ENCODE measurements around the gene MED15.

The MED15 gene

DNA sequence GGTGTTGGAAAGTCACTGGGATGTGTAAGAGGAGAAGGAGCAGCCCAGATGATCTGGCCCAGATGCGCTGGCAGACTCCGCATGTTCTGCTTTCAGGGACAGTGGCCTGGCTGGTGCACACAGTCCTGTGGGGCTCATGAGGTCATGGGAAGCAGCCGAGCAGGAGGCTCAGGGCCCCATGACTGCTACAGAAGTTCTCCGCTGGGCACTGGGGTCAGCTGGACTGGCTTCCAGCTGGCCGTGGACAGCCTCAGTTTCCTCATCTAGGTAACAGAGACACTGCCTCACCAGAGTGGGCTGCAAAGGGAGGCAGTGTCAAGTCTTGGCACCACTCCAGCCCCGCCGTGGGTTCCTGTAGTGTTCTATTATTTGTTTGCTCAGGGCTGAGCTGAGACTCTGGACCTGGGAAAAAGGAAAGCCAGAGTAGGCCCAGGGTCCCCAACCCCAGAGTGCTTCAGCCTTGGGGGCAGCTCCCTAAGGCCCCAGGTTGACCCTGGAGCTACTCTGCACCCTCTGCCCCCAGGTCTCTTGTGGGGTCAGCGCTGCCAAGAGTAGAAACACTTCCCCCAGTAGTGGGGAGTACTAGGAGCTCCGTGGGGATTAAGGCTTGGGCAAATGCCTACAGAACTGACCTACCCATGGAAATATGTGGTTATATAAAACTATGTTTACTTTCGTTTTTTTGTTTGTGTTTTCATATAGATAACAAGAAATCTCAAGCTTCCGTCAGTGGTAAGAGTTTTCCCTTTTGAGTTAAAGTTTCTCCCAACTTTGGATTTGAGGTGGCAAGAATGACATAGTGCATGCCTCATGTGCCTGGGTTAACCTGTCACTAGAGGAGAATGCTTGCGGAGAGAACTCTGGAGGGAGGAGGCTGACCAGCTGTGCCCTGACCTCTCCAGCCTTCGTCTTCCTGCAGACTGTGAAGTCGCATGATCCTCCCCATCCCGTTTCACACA, 45.3 kb downstream of the MED15 start:
- DNase-seq (ENCODE audit: low spot score): no peak

DNA sequence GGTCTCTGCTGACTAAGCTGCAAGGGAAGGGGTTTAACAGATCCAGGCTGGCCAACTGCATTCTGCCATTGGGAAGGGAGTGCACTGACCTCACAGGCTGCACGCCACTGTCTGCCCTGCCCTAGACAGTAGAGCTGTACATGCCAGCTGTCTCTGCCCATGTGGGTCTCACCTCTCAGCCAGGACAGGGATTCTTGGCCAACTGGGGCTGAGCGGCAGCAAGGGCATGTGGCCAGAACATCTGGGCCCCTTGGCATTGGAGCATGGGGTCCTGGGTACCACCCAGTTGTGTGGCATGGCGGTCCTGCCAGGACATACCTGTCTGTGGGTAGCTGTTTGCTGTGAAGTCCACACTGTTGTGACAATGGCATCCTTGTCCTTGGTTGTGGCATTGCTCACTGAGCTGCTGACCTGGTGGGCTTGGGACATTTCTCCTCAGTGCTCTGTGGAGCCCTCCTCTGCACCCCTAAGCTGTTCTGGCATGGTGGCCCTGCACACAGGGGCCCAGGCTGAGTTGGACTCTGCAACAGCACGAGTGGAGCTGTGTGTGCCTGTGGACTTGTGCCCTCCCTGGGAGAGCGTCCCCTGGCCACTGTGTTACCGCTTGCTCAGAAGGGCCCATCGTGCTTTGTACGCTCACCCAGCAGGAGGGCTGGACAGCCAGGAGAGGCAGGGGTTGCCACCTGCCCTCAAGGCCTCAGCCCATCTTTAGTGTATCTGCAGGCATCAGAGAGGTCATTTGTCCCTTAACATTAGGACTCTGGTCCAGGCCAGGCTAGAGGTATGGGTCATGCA, 46.7 kb downstream of the MED15 start:
- no peak for DNase-seq (ENCODE audit: low spot score)

DNA sequence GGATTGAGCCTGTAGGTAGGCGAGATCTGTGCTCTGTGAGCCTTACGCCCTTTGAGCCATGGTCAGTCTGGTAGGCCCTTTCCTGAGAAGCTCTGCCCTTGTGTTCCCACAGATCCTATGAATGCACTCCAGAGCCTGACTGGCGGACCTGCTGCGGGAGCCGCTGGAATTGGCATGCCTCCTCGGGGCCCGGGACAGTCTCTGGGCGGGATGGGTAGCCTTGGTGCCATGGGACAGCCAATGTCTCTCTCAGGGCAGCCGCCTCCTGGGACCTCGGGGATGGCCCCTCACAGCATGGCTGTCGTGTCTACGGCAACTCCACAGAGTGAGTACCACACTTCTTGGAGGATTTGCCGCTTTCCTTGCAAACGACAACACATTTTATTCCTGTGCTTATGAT, 47.4 kb downstream of the MED15 start:
- no peak for DNase-seq (ENCODE audit: low spot score)

DNA sequence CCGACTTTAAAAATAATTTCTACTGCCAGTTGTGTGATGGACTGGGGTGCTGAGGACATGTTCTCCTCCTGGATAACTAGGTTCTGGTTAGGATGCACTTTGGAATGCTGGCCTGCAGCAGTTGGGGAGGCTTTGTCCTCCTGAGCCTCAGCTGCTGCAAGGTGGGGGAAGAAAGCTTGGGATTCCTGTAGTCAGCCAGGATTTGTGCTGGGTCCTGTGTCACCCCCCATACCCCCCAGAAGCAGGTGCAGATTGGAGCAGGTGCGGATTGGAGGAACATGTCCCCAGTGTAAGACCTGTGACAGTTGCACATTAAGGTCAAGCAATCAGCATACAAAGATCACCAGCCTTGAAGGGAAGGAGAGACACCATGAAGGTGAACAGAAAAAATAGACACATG, 51.1 kb downstream of the MED15 start:
- DNase-seq (ENCODE audit: low spot score): no peak

DNA sequence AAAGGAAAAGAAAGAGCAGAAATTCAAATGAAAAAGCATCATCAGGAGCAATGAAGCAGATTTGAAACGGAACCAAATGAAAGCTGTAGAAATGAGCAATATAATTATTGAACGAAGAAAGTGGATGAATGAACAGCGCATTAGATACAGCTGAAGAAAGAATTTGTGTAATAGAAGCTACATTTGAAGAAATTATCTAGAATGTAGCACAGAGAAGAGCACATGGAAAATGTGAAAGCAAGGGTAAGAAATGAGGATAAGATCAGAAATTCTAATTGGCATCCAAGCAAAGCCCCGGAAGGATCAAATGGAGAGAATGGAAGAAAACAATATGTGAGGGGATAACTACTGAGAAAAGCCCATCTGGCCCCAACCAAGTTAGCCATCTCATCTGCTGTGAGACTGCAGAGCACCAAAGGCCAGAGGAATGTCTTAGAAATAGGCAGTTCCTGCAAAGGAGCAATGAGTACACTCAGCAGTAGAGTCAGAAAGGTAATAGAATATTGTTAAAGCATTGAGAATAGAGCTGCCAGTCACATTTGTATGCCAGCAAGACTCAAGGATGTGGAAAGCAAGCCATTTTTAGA, 51.9 kb downstream of the MED15 start:
- no peak for DNase-seq (ENCODE audit: low spot score)

DNA sequence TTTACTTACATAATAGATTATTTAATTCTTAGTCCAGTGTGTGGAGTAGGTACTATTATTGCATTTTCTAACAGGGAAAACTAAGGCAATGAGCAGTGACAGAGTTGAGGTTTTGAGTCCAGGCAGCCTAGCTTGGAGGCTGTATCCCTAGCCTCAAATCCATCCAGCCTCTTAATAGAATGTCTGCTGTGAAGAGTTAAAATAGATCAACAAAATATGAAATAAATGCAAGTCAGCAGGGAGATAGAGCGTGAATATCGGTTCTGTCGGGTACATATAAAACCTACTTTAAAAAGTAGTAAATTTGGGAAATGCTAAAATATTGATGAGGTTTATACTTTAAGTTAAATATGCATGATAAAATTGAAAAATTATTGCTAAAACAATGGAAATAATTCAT, 53.3 kb downstream of the MED15 start:
- DNase-seq (ENCODE audit: low spot score): no peak

DNA sequence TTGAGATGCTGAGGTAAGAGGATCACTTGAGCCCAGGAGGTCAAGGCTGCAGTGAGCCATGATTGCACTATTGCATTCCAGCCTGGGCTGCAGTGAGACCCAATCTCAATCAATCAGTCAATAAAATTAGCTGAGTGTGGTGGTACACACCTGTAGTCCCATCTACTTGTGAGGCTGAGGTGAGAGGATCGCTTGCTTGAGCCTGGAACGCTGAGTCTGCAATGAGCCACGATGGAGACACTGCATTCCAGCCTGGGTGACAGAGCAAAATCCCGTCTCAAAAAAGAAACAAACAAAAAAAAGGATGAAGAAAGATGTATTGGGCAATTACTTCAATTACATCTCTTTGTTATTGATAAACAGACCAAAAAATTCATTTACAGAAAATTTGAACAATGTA, 54.5 kb downstream of the MED15 start:
- DNase-seq (ENCODE audit: low spot score): no peak

DNA sequence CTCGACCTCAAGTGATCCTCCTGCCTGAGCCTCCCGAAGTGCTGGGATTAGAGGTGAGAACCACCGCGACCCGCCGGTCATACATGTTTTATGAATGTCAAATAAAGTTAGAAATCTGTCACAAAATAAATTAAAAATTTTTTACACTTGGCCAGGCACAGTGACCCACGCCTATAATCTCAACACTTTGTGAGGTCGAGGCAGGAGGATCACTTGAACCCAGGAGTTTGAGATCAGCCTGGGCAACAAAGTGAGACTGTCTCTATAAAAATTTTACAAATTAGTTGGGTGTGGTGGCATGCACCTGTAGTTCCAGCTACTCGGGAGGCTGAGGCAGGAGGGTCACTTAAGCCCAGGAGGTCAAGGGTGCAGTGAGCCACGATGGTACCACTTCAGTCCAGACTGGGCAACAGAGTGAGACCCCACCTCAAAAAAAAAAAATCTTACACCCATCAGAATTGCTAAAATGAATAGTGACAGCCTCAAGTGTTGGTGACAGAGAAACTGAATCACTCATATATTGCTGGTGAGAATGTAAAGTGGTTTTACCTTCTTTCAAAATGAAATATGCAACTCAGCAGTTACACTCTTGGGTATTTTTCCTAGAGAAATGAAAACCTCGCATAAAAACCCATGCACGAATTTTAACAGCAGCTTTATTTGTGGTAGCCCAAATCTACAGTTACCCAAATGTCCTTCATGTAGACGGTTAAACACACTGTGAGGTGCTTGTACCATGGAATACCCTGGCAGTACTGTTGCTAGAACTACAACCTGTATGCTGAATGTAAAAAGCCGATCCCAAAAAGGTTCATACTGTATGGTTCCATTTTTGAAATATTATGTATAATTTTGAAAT, 55.4 kb downstream of the MED15 start:
- no peak for DNase-seq (ENCODE audit: low spot score)

DNA sequence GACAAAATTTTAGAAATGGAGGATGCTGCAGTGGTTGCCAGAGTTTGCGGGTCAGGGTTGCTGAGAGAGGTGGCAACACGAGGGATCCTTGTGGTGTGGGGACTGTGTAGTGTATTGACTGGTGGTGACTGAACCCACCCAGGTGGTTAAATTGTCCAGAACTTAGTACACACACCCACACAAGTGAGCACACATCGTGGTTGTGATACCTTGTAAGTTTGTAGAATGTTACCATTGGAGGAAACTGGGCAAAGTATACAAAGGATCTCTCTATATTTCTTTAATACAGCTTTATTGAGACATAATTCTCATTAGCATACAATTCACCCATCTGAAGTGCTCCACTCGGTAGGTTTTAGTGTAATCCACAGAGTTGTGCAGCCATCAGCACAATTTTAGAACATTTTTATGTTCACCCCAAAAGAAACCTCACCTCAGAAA, 56.1 kb downstream of the MED15 start:
- DNase-seq (ENCODE audit: low spot score): no peak

DNA sequence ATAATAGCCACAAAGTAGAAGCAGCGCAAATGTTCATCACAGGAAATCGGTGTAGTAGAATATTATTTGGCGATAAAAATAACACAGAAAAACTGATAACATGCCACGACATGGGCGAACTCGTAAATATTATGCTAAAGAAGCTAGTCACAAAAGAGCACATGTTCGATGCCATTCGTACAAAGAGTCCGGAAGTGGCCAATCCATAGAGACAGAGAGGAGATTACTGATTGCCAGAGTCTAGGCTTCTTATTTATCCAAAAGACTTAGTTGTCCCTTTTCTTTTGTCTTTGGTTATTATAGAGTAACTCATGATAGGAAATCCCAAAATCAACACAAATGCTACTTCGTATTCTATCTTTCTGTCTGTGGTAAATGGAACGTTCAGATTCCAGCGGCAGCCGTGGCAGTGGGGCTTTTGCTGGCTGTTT, 56.5 kb downstream of the MED15 start:
- DNase-seq (ENCODE audit: low spot score): no peak

DNA sequence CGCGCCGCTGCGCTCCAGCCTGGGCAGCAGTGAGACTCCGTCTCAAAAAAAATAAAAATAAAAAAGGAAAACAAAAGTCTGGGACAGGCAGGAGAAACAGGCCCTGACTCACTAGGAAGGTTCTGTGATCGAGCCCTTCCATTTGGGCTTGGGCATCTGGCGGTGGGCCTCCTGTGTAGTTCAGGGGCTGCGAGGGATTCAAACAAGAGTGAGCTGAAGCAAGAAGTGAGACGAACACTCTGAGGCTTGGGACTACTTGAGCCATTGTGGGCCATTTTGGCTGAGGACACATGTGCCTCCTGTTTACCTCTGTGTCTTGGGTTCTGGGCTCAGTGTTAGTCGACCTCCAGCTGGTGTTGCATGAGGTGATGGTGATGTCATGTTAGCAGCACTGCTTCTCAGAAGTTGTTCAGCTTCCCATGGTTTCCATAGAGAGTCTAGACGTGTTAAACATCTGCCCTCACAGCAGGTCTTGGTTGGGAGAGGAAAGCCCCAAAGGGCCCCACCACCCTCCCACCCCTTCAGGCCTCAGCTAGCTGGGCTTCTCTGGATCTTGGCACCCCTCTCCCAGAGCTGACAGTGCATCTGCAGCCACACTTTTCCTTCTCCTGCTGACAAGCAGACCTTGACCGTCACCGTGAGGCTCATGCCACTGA, 57.8 kb downstream of the MED15 start:
- DNase-seq (ENCODE audit: low spot score): no peak

DNA sequence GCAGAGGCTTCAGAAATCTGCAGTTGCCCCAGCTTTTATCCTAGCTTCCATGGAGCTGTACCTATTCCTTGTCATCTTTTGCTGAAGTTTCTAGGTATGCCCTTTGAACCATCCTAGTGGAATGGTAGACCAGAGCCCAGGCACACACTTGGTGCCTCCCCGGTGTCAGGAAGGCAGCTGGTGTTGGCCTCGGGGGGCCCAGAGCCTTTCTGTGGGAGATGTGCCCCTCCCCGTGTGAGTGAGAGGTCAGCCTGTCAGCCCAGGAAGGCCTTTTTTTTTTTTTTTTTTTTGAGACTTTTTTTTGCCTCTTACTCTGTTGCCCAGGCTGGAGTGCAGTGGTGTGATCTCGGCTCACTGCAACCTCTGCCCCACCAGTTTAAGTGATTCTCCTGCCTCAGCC, 58.4 kb downstream of the MED15 start:
- no peak for DNase-seq (ENCODE audit: low spot score)

DNA sequence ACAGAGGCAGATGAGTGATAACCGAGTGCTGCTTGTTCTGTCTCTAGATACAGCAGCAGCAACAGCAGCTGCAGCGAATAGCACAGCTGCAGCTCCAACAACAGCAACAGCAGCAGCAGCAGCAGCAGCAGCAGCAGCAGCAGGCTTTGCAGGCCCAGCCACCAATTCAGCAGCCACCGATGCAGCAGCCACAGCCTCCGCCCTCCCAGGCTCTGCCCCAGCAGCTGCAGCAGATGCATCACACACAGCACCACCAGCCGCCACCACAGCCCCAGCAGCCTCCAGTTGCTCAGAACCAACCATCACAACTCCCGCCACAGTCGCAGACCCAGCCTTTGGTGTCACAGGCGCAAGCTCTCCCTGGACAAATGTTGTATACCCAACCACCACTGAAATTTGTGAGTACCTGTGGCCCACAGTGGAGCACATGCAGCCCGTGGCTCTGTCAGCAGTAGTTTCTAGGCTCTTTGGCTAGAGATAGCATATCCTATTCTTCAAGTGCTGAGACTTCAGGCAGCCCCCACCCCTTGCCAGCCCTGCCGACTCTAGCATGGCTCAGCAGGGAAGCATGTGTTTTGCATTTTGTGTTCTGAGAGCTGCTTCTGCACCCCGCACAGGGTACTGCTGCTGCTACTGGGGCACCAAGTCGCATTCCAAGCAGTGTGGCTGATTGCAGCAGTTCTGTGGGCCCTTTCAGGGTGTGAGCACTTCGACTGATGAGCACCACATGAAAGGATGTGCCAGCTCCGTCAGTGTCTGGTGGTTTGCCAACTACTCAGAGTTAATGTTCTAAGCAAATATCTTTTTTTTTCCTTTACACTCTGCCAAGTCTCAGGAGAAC, 59.2 kb downstream of the MED15 start:
- no peak for DNase-seq (ENCODE audit: low spot score)

DNA sequence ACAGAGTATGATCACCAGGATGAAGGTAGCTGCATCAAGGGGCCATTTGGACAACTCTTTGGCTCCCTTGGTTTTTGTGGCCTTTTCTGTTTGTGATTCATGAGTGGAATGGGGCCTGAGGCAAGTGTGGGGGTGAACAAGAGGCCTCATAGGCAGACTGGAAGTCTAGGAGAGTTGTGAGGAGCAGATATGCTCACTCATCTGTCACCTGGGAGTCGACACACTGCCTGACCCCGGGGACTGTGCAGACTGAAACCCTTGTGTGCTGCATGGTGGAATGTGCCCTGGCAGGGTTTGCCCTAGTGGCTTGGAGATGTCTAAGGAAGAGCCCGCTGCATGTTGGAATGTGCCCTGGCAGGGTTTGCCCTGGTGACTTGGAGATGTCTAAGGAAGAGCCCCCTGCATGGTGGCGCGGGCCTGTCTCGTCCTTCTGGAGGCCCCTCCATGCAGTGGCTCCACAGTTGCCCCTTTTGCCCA, 60.0 kb downstream of the MED15 start:
- DNase-seq (ENCODE audit: low spot score): no peak

DNA sequence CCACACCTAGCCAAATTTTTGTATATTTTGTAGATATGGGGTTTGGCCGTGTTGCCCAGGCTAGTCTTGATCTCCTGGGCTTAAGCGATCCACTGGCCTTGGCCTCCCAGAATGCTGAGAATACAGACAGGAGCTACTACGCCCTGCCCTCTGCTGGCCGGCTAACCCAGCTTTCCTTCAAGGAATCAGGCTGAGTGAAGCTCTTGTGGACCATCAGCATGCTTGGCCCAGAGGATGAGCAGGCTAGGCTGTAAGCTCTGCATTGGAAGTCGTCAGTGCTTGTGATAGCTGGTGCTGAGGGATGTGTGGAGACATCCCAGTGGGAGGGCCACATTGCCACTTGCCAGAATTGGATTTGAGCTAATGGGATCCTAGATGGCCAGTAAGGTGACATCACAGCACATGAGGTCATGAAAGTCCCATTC, 60.6 kb downstream of the MED15 start:
- DNase-seq (ENCODE audit: low spot score): no peak

DNA sequence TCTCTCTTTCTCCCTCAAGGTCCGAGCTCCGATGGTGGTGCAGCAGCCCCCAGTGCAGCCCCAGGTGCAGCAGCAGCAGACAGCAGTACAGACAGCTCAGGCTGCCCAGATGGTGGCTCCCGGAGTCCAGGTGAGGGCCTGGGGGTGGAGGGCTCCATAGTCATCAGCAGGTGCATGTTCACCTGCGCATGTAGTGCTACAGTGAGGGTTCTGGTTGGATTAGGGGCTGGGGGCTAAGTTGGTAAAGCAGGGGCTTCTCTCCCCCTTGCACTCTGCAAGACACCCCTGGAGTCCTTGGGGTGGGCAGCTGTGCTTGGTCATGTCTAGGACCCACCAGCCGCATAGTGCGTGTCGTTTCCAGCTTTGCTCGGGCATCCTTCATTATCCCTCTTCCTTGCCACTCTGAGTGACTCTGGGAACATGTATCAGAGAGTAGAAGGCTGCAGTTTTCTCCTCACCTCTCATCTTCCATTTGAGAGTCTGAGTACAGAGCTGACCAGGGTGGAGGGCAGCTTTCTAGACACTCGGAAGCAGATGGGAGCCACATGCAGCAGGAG, 61.2 kb downstream of the MED15 start:
- no peak for DNase-seq (ENCODE audit: low spot score)

DNA sequence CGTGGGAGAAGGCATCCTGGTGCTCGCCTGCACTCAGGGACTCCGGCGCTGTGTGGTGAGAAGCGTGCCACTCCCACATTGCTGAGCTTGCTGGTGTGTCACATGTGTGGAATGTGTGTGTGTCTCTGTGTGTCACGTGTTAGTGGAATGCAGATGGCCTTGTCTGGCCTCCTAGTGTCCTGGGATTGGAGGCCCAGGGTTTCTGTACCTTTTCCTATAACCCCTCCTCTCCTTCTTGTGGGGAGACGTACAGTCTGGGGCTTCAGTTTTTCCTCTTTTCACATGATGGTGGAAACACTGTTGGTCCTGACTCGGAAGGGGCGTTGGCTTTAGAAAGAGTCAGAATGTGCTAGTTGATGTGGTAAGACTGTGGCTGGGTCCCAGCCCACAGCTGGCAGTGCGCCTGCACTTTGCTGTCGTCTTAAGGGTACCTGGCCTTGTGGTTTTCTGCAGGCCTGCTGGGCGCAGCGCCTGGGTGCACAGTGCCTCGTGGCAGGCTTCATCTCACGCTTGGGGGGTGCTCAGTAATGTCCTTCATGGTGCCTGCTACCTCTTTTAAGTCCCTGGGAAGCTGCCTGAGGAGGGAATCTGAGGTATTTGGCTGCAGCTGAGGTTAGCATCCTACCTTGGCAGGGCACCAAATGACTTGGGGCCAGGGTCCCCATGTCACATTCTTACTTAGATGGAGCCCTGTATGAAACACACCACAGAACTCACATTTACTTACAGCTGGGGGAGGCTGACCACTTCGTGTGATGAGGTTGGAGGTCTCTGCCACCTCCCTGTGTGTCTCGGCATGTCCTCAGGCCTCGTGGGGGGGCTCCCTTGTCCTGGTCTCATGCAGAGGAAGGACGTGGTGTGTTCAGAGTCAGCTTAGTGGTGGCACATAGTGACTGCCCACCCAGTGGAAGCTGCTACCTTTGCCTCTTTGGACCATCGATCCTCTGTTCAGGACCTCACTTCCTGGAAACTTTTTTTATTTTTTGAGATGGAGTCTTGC, 61.9 kb downstream of the MED15 start:
- DNase-seq (ENCODE audit: low spot score): no peak

DNA sequence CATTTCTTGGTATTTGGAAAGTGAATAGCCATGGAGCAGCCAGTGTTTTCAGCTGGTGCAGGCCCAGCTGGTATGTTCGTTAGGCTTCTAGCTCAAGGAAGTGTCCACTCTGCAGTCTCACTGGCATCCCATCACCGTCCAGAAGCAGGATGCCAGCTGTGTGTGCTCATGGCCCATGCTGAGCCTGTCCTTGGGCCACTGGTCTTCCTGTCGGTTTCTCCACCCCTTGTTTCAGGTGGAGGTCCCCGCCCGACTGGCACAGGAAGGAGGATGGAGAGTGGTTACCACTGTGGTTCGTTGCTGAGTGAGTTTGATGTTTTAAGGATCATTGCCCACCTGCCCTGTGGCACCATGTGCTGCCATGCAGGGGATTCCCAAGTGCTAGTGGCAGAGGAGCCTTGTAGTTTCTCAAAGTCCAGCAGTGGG, 63.7 kb downstream of the MED15 start:
- no peak for DNase-seq (ENCODE audit: low spot score)

Data from HuH-7 (cell line).